ENCODE data around the gene UBE3C. TPM values are rescaled to one million over a fixed set of nuclear protein-coding genes. Genes with fewer than 3 reads are reported as not detected.
"Not testable (repeated sequence)": the region's sequence is repeated elsewhere in the genome, so short reads cannot be mapped to it uniquely, and the experiment has no call there.

UBE3C gene
- total RNA-seq, 2 donors from 2014 or later = 58.7 to 62.4 TPM

DNA sequence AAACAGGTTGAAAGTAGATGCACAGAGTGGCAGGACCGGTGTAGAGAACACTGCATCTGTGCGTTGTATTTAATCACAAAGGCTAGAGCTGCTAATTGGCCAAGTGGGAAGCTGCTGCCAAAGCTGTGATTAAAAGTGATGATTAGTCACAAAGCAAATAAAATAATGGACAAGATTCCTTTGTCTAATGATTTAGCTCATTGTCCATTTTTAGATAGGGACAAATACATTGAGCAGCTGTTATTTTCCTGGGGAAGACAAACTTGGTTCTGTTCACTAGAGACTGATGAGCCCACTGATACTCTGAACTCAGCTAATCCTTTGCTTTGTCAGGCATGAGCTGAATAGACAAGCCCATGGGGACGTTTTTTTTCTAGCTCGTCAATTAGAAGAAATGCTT is 19.7 kb downstream of the UBE3C start:
- intact Hi-C loops (cut with DNase I) = no loop called here

DNA sequence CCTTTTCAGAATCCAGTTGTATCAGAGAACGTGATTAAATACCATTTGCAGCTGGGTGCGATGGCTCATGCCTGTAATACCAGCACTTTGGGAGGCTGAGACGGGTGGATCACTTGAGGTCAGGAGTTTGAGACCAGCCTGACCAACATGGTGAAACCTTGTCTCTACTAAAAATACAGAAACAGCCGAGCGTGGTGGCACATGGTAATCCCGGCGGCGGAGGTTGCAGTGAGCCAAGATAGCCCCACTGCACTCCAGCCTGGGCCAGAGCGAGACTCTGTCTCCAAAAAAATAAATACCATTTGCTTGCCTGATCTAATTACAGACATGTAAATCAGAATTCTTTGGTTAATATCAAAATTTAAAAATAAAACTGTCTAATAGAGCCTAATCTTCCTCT is 20.8 kb downstream of the UBE3C start:
- DNase-seq (ENCODE audit: low spot score); intact Hi-C loops (cut with DNase I): not testable (repeated sequence)

More for the DNA sequence above, 19.7 kb downstream of the UBE3C start:
- no peak for DNase-seq (ENCODE audit: low spot score)

DNA sequence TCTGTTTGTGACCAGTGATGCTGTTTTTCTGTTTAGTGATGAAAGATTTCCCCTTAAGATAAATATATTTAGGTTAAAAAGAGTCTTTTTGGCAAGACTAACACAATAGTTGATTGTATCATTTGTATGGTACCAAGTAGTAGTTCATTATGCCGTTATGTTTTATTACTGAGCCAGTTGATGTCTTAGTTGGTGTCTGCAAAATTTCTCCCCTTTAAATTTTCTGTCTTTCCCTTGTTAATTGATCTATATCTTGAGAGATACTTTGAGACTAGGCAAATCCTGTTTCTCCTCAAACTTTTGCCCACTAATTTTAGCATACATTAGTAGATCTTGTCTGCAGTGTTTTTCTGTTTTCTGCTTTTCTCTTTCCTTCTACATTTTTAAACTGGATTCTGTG is 21.7 kb downstream of the UBE3C start:
- DNase-seq (ENCODE audit: low spot score) = no peak
- intact Hi-C loops (cut with DNase I) = no loop called here

DNA sequence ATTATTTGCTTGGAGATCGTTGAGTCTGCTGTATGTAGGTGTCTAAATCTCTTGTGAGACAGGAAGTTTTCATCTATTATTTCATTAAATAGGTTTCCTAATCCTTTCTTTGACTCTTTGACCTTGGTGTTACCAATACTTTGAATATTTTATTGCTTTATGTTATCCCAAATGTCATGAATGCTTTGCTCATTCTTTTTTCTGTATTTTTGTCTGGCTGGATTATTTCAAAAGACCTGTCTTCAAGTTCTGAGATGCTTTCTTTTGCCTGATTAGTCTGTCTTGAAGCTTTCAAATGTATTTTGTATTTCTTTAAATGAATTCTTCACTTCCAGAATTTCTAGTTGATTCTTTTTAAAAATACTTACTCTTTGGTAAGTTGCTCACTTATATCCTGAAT is 27.3 kb downstream of the UBE3C start:
- intact Hi-C loops (cut with DNase I) = no loop called here
- no peak for DNase-seq (ENCODE audit: low spot score)

DNA sequence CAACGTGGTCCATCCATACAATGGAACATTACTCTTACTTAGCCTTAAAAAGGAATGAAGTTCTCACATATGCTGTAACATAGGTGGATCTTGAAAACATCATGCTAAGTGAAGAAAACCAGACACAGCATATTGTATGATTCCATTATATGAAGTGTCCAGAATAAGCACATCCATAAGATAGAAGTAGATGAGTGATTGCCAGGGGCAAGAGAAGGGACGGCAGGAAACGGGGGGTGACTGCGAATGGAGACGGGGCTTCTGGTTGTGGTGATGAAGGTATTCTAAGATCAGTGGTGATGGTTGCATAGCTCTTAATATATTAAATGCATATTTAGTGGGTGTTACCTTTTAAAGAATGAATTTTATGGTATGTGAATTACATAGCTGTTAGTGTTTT is 29.8 kb downstream of the UBE3C start:
- DNase-seq (ENCODE audit: low spot score) = no peak
- intact Hi-C loops (cut with DNase I) = no loop called here

DNA sequence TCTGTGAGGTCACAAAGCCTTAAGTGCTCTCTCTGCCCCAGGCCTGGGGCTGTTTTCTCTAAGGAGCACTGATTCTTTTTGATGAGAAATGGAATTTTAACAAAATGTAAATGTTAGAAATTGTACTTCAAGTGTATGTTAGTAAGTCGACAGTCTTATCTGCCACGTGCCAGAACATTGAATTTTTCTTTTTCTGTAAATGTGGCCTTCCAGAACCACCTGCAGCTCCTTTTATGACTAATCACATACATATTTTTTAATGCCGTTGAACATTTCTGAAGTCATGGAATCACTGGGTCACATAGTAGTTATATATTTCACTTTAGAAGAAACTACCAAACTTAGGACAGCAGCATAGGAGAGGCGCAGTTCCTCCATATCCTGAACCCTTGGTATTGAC is 38.0 kb downstream of the UBE3C start:
- intact Hi-C loops (cut with DNase I) = no loop called here
- no peak for DNase-seq (ENCODE audit: low spot score)

DNA sequence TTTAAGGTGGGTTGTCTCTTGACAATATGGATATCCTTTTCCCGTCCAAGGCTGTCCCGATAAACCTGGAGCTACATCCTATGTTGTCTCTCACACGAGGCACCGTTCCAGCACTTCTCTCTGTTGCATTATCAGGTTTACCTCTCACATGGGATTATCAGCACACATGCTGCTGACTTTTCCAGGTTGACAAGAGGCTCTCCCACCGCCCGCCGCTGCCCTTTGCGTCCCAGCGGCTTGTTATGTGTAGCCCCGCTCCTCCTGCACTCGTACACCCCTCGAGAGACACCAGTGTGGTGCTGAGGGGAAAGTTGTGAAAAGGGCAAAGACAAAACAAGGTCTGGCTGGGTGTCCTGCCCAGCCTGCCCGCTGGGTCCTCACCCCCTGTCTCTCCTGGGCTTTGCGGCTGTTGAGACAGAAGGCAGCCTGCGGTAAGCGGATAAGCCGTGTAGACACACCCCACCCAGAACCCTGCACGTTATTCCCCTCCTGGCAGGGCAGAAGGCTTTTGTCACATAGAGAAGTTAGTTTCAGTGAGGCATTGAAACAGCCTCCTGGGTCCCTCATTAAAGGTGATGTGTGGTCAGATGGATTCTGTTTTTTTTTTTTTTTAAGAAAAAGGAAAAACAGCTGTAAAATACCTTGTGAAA is 38.7 kb downstream of the UBE3C start:
- no peak for DNase-seq (ENCODE audit: low spot score)
- intact Hi-C loops (cut with DNase I) = no loop called here

- no peak for DNase-seq (ENCODE audit: low spot score)
- intact Hi-C loops (cut with DNase I) = no loop called here
Measured at GRCh38 chr7:157177983-157178381, 39.3 kb downstream of the UBE3C start.

DNA sequence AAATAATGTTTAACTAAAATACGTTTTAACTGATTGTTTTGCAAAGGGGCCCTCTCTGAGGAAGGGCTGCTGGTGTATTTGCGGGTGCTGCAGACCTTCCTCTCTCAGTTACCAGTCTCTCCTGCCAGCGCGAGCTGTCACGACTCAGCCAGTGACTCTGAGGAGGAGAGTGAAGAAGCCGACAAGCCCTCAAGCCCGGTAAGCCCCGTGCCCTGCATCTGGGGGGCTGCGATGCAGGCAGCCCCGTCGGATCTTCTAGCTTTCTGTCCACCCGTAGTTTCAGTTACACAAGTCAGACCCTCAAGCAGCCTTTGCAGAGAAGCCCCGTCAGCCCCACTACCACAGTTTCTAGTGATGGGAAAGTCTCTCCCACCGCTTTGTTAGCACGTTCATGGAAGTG is 45.1 kb downstream of the UBE3C start:
- DNase-seq (ENCODE audit: low spot score) = no peak
- intact Hi-C loops (cut with DNase I) = no loop called here

DNA sequence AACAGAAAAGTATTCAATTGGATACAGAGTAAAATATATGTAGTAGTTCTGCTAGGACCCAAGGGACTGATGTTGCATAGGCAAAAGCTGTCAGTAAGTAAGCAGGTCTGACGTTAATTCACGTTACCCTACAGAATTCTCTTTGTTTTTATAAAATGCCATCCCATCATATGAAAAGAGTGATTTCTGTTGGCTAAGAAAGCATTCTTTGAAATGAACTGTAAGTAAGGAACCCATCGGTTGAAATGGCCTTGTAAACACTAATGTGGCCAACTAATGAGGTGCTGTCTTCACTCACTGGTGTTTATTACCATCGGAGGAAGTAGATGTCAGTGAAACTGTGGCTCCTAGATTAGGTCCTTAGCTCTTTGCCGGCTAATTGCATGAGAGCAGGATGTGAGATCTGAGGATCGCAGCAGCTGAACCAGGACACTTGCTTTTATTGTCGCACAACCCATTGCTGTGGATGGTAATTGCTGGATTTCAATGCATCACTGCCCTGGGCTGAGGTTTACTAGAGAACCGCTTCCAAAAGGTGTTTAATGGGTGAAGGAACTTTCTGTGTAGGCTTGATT is 49.5 kb downstream of the UBE3C start:
- DNase-seq (ENCODE audit: low spot score) = no peak
- intact Hi-C loops (cut with DNase I) = no loop called here

DNA sequence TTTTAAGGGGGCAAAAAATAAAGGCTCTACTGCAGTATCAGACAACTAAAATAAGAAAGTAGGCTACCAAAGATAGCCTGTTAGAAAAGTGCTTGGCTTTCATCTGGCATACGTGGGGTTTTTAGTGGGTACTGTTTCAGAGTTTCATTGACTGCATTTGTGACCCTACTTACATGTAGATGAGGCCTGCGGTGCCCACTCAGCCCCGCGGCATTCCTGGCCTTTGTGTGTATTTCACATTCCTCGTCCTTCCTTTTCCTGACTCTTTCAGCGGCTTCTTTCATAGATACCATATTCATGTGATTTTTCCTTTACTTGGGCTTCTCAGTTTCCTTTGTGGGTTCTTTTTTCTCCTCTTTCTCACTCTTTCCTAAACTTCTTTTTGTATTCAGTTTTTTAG is 50.7 kb downstream of the UBE3C start:
- intact Hi-C loops (cut with DNase I) = no loop called here
- no peak for DNase-seq (ENCODE audit: low spot score)

DNA sequence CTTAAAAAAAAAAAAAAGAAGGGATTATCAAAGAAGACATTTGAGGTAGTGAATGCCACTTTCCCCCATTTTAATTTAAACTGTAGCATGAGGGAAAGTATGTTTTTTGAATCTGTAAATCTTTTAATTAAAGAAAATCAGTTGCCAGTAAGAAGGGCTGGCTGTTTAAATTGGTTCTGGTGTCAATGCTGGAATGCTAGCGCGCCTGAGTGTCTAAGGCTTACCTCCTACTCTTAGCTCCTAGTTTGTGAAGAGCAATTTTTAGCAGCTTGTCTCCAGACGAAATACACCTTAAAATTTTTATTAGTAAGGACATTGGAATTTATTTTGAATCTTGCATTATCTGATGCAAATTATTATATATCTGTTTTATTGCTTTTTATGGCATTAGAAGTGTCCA is 54.1 kb downstream of the UBE3C start:
- intact Hi-C loops (cut with DNase I) = no loop called here
- DNase-seq (ENCODE audit: low spot score) = no peak

- no peak for DNase-seq (ENCODE audit: low spot score)
- intact Hi-C loops (cut with DNase I) = no loop called here
Measured at GRCh38 chr7:157193274-157193673, 54.5 kb downstream of the UBE3C start.

- intact Hi-C loops (cut with DNase I) = loop anchor here in 1 of 2 donors (5.0 kb wide), 1 partner anchor 592 kb away; no protein-coding TSS in a partner anchor
- no peak for DNase-seq (ENCODE audit: low spot score)
Measured at GRCh38 chr7:157194948-157195347, 56.2 kb downstream of the UBE3C start.

DNA sequence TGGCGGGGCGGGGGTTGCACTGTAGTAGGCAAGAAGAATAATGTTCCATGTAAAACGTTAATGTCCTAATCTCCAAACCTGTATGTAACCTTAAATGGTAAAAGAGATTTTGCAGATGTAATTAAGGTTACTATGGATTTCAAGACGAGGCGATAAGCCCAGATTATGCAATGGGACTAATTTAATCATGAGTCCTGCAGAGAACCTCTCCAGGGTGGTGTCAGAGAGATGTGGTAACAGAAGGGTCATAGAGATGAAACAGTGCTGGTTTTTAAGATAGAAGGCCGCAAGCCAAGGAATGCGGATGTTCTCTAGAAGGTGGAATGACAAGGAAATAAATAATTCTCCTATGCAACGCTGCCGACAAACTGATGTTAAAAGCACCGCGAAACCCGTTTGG is 57.1 kb downstream of the UBE3C start:
- DNase-seq (ENCODE audit: low spot score) = no peak
- intact Hi-C loops (cut with DNase I) = loop anchor here in 1 of 2 donors (5.0 kb wide), 1 partner anchor 591 kb away; no protein-coding TSS in a partner anchor

GRCh38 chr7:157204134-157204533 is 65.4 kb downstream of the UBE3C start:
- intact Hi-C loops (cut with DNase I) = no loop called here

DNA sequence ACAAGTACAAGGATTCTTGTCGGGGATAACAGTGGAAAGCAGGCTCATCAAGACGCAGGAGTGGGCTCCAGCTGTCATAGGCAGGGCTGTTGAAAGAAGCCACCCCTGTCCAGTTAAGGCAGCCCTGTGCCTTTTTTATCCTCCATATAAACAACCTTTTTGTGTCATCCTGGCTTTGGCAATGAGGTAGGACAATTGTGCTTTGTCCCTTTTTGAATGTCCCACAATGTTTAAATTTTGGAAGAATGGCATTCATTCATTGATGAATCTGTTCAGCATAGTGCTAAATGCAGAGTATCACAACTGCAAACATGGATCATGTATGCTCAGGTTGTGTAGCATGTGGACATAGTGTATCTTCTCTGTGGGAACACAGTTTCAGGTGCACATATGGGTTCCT is 66.7 kb downstream of the UBE3C start:
- intact Hi-C loops (cut with DNase I) = no loop called here
- no peak for DNase-seq (ENCODE audit: low spot score)

More at GRCh38 chr7:157204134-157204533, 65.4 kb downstream of the UBE3C start:
- no peak for DNase-seq (ENCODE audit: low spot score)

DNA sequence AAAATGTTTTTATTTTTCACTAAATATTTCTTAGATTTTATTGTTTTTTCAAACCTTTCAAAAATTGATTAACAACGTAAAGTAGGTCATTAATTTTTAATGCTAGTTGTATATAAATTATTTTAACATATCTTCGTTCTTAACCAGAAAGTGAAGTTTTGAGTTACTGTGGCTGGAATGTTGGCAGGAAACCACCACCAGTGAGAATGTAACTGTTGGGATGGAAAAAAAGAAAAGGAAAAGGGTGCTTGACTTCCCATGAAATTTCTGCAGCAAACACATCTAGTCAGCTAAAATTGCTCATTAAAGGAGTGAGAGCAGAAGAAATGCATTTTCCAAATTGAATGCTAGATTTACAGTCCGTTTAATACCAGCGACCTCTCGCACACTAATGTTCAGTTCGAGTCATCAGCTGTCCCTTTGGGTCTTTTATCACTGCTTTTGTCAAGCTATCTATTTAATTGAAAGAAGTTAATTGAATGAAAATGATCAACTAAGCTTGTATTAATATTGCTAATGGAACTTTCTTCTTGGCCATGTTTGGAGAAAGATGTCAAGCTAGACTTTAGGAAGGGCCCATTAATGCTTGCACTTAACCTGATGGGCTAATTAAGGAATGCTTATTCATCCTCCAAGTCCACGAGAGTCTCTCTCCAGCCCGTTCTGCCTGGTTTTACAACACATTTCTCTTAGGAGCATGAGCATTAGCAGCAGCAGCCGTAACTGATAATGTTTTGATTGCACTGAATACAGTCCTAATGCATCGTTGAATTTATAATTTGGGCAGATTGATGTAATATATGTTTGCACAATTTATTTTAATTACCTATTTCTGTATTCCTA is 70.1 kb downstream of the UBE3C start:
- no peak for DNase-seq (ENCODE audit: low spot score)
- intact Hi-C loops (cut with DNase I) = no loop called here

DNA sequence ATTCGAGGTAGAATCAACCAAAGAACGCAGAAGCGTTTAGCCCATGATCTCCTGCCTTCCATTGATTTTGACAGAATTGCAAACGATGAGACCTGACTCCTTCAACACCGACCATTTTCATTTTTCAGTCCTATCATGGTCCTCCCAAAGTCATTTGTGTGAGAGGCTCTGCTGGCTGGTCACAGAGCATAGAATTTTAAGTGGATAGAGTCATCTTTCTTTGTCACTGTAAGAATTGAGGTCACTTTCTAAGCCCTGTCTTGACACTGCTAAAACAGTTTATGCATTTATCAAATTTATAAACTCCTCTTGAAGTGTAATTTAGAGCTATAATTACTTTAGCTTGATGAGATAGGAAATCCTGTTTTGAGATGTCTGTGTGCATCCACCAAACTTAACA is 72.0 kb downstream of the UBE3C start:
- intact Hi-C loops (cut with DNase I) = no loop called here

DNA sequence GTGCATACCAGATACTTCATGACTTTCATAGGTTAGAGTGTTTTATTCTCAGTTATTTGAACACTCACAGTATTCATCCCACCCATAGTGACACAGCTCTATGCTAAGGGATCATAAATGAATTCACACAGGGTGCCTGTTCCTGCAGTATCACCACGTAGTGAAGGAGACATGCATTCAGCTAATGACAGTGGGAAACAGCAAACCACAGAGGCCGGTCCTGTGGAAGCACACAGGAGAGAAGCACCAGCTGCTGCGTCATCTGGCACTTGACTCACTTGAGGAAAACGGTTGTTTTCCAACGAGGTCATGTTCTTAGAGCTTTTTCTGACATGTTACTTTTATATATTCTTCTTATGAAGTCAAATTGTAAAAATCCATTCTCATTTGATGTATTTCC is 73.0 kb downstream of the UBE3C start:
- DNase-seq (ENCODE audit: low spot score) = no peak
- intact Hi-C loops (cut with DNase I) = no loop called here

More for the DNA sequence above, 72.0 kb downstream of the UBE3C start:
- no peak for DNase-seq (ENCODE audit: low spot score)
